Endothelial cell of umbilical vein (primary cell): ENCODE results near the gene ENAH. TPM values are rescaled to one million over a fixed set of nuclear protein-coding genes. Genes with fewer than 3 reads are reported as not detected.

Source experiments
- BruUV-seq: library from RNA; stranded (reverse); fragments of 400-500 nt; replicated peaks from 2 replicates; lab custom pipeline; 2021; lab: Mats Ljungman, UMichigan
- CTCF ChIA-PET: fragments of 300-600, 350-600 bp; sonication (Branson Sonifier 250); formaldehyde crosslinking; loops from one replicate; lab custom pipeline; 2021; ENCODE audit warnings: antibody characterized with exemption, inconsistent platforms; lab: Charles Lee
- POLR2A ChIA-PET: fragments of 300-600, 350-600 bp; sonication (Branson Sonifier 250); formaldehyde crosslinking; loops from one replicate; lab custom pipeline; 2021; ENCODE audit warnings: antibody characterized with exemption, inconsistent platforms; lab: Charles Lee
- DNase-seq: peaks from one replicate; pipeline ENCODE4 v3.0.0-alpha.2; 2011; ENCODE audit warnings: low read depth, low spot score
- FAIRE-seq: peaks from 2 replicates; lab custom pipeline; 2011; peaks lifted over from hg19 to GRCh38; lab: Jason Lieb, UNC
- H2AFZ ChIP-seq: 2 replicates; pipeline ENCODE4 v1.6.0; 2012; ENCODE audit warnings: low read depth, low read length, control low read depth, inconsistent platforms
- H3K27ac ChIP-seq: 2 replicates; pipeline ENCODE4 v1.5.1; 2011; ENCODE audit warnings: low read depth, mild to moderate bottlenecking, control low read depth, low read length, moderate library complexity; ENCODE audit not compliant: insufficient read depth
- H3K27me3 ChIP-seq, 2 experiments: 2 replicates each; pipeline versions ENCODE4 v1.6.0 to v1.6.1; 2011; ENCODE audit warnings: low read length in 2 of 2, mixed read lengths in 1 of 2; ENCODE audit not compliant: control insufficient read depth in 2 of 2, insufficient read depth in 2 of 2
- H3K36me3 ChIP-seq, 2 experiments: 2 replicates in 1 of 2; 3 replicates in 1 of 2; pipeline ENCODE4 v1.5.1; 2011; ENCODE audit warnings: low read length in 2 of 2, mild to moderate bottlenecking in 1 of 2, moderate library complexity in 1 of 2; ENCODE audit not compliant: control insufficient read depth in 2 of 2, insufficient read depth in 2 of 2; ENCODE audit errors: extremely low read depth in 1 of 2
- H3K4me1 ChIP-seq: 3 replicates; pipeline ENCODE4 v1.5.1; 2011; ENCODE audit warnings: mild to moderate bottlenecking, low read length; ENCODE audit not compliant: control insufficient read depth, insufficient read depth; ENCODE audit errors: extremely low read depth
- H3K4me2 ChIP-seq: 2 replicates; pipeline ENCODE4 v1.6.1; 2011; ENCODE audit warnings: low read length, control low read depth, mixed read lengths; ENCODE audit not compliant: insufficient read depth
- H3K4me3 ChIP-seq, 3 experiments: fragments of 200-600 bp in 1 of 3; sonication (generic), shearing (Covaris generic) in 1 of 3; replicated peaks in 1 of 3; 2 replicates each; pipeline ENCODE4 v1.5.1; 2011 to 2016; ENCODE audit warnings: control low read depth in 3 of 3, low read length in 3 of 3, mild to moderate bottlenecking in 2 of 3, inconsistent platforms in 1 of 3, low read depth in 1 of 3, moderate library complexity in 1 of 3; ENCODE audit not compliant: insufficient read depth in 1 of 3
- H3K79me2 ChIP-seq: 2 replicates; pipeline ENCODE4 v1.6.0; 2012; ENCODE audit warnings: low read length, inconsistent platforms; ENCODE audit not compliant: control insufficient read depth, insufficient read depth
- H3K9ac ChIP-seq: replicated peaks from 2 replicates; pipeline ENCODE3; 2011; ENCODE audit warnings: low read length, control low read depth; ENCODE audit not compliant: insufficient read depth; ENCODE audit errors: extremely low read depth
- H3K9me1 ChIP-seq: replicated peaks from 3 replicates; pipeline ENCODE4 v1.6.0; 2011; ENCODE audit warnings: mild to moderate bottlenecking, low read length; ENCODE audit not compliant: control insufficient read depth, insufficient read depth; ENCODE audit errors: extremely low read depth
- H3K9me3 ChIP-seq: replicated peaks from 2 replicates; pipeline ENCODE4 v1.5.1; 2012; ENCODE audit warnings: low read length, inconsistent platforms; ENCODE audit not compliant: control insufficient read depth, insufficient read depth
- H4K20me1 ChIP-seq: replicated peaks from 2 replicates; pipeline ENCODE3; 2011; ENCODE audit warnings: mild to moderate bottlenecking, low read length; ENCODE audit not compliant: control insufficient read depth, insufficient read depth; ENCODE audit errors: extremely low read depth
- EZH2 ChIP-seq: IDR thresholded peaks from 2 replicates; pipeline ENCODE4 v1.6.1; 2012; ENCODE audit warnings: borderline replicate concordance, low read depth, mild to moderate bottlenecking, moderate library complexity, low read length, inconsistent platforms; ENCODE audit not compliant: severe bottlenecking
- FOS ChIP-seq: IDR thresholded peaks from 2 replicates; pipeline ENCODE4 v1.6.1; 2011; ENCODE audit warnings: mild to moderate bottlenecking, low read length, moderate library complexity, borderline replicate concordance; ENCODE audit not compliant: insufficient read depth
- GATA2 ChIP-seq: IDR thresholded peaks from 2 replicates; pipeline ENCODE4 v1.7.0; 2011; ENCODE audit warnings: low read depth, mild to moderate bottlenecking, moderate library complexity, mixed read lengths, low read length; ENCODE audit not compliant: insufficient read length, insufficient read depth
- JUN ChIP-seq: IDR thresholded peaks from 2 replicates; pipeline ENCODE4 v1.6.1; 2011; ENCODE audit warnings: borderline replicate concordance, low read depth; ENCODE audit not compliant: insufficient read length, insufficient read depth
- MAX ChIP-seq: IDR thresholded peaks from 2 replicates; pipeline ENCODE4 v1.6.1; 2011; ENCODE audit not compliant: insufficient read depth, insufficient read length
- MYC ChIP-seq: IDR thresholded peaks from one replicate; pipeline ENCODE4 v1.6.1; 2011; ENCODE audit warnings: mild to moderate bottlenecking, low read depth, low read length
- POLR2A ChIP-seq: IDR thresholded peaks from 2 replicates; pipeline ENCODE4 v1.6.1; 2012; ENCODE audit warnings: low read depth, mild to moderate bottlenecking, control low read depth, low read length
- POLR2AphosphoS5 ChIP-seq: IDR thresholded peaks from 2 replicates; pipeline ENCODE4 v1.6.1; 2012; ENCODE audit warnings: low read depth, mild to moderate bottlenecking, control low read depth, low read length, moderate library complexity; ENCODE audit not compliant: insufficient read depth
- dilution Hi-C: fragments of 300-500 bp; cut with MboI; formaldehyde crosslinking; loops from one replicate; pipeline ENCODE4 v1.15.0; 2019; ENCODE audit warnings: low sequenced_read_pairs; ENCODE audit not compliant: extremely low pct_ligation_motif_present
- intact Hi-C: fragments of 100-400 bp; cut with micrococcal nuclease; formaldehyde crosslinking; loops from one replicate; pipeline ENCODE4 v1.10.0; 2022
- polyA plus RNA-seq, 4 experiments: library from polyadenylated mRNA; depleted of rRNA in 3 of 4; stranded (reverse) in 3 of 4; unstranded in 1 of 4; fragments of >200 nt; gene quantifications; 2 replicates each; pipeline versions ENCODE4 v1.2.1 to v1.2.3, GENCODE V29; 2011 to 2012; ENCODE audit warnings: missing spikeins in 1 of 4
- total RNA-seq: library from RNA; stranded (reverse); gene quantifications from 2 replicates; pipeline ENCODE4 v1.2.3, GENCODE V29; 2021
- TF ChIP-seq, protein P1 (sequence below), 2 donors: IDR thresholded peaks; 1 replicate in 1 of 2; 2 replicates in 1 of 2; pipeline ENCODE4 v1.5.1; 2011; ENCODE audit warnings: low read length in 2 of 2, mild to moderate bottlenecking in 2 of 2, moderate library complexity in 2 of 2, control low read depth in 1 of 2, inconsistent platforms in 1 of 2, low read depth in 1 of 2; ENCODE audit not compliant: insufficient read depth in 1 of 2; ENCODE audit errors: extremely low read depth in 1 of 2

The ENAH gene
- total and polyA plus RNA-seq, 2 donors (not counting 3 experiments of a cell fraction or from before 2014, with no cell fraction given), result 19.9 to 95.6 TPM

DNA sequence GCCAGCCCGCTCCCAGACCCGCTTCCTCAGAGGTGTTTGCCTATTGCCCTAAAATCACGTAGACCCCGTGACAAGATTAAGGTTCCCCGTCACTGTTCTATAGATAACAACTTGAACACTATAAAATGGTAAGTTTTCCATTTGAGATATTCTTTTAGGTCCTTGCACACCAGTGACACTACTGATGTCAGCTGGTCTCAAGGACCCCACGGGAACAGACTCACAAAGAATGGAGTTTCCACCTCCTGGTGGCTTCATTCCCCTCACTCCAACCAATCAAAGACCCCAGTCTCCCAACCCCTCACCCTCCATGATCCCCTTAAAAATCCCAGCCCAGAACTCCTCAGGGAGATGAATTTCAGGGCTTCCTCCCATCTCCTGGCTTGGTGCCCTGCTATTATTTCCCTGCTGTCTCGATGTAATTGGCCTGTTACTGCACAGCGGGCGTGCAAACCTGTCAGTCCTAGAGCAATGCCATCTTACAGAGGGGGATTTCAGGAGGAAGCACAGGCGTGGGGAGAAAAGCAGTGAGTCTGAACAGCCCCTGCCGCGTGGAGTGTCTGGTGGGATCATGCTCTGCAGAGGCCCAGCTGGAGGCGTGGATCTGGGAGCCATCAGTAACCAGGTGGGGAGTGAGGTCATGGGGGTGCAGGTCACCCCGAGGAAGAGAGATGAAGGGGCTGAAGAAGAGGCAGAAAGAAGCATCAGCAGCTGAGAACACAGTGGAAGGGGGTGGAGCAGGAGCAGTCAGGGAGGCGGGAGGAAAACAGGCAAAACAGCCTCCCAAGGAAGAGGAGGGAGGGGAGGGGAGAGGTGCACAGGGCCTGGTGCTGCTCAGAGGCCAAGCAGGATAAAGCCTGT lies 190.0 kb downstream of the ENAH start:
- H3K4me2 ChIP-seq, result no peak overlapping the region
- H3K4me1 ChIP-seq, result peaks cover 22% of the 10 kb centered on the region
- dilution Hi-C loops (no loop called here), intact Hi-C loops (no loop called here)
- H2AFZ ChIP-seq, result no peak overlapping the region
- CTCF ChIA-PET, result interaction anchor here (2.4 kb wide), 1 partner anchor 18 kb away, joined by 7 read pairs; no protein-coding TSS in a partner anchor
- H3K79me2 ChIP-seq, result no peaks in the 10 kb centered on the region
- TF ChIP-seq GATA2, result no peak
- TF ChIP-seq MAX, result no peak
- TF ChIP-seq, protein P1, sequence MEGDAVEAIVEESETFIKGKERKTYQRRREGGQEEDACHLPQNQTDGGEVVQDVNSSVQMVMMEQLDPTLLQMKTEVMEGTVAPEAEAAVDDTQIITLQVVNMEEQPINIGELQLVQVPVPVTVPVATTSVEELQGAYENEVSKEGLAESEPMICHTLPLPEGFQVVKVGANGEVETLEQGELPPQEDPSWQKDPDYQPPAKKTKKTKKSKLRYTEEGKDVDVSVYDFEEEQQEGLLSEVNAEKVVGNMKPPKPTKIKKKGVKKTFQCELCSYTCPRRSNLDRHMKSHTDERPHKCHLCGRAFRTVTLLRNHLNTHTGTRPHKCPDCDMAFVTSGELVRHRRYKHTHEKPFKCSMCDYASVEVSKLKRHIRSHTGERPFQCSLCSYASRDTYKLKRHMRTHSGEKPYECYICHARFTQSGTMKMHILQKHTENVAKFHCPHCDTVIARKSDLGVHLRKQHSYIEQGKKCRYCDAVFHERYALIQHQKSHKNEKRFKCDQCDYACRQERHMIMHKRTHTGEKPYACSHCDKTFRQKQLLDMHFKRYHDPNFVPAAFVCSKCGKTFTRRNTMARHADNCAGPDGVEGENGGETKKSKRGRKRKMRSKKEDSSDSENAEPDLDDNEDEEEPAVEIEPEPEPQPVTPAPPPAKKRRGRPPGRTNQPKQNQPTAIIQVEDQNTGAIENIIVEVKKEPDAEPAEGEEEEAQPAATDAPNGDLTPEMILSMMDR (IDR thresholded peaks at IDR 0.05; ENCODE audit: extremely low read depth in 1 of 2, insufficient read depth in 1 of 2, low read depth in 1 of 2, low read length in 2 of 2), result no peak
- no peak for TF ChIP-seq EZH2
- TF ChIP-seq FOS, result no peak
- TF ChIP-seq MYC, result no peak
- TF ChIP-seq POLR2AphosphoS5, result no peak
- no peak for TF ChIP-seq POLR2A
- TF ChIP-seq JUN, result no peak
- no TSS peak for BruUV-seq
- DNase-seq (no peak), FAIRE-seq (no peak)
- H3K27me3 ChIP-seq, result no peaks in the 10 kb centered on the region
- H3K36me3 ChIP-seq, result no peaks in the 10 kb centered on the region
- H3K4me3 ChIP-seq, result no peak overlapping the region
- H4K20me1 ChIP-seq, result no peaks in the 10 kb centered on the region
- H3K9me3 ChIP-seq, result no peaks in the 10 kb centered on the region
- H3K9ac ChIP-seq, result no peak overlapping the region
- no peak overlapping the region for H3K27ac ChIP-seq
- POLR2A ChIA-PET, result no interaction called here
- H3K9me1 ChIP-seq, result no peaks in the 10 kb centered on the region
